Suprapubic skin (tissue), 4 donors: Measurements from ENCODE around the gene MED15. TPM values are rescaled to one million over a fixed set of nuclear protein-coding genes. Genes with fewer than 3 reads are reported as not detected.

Experiments
- DNase-seq, 2 donors: peaks; one replicate each; pipeline ENCODE4 v3.0.0-alpha.2; 2019; ENCODE audit warnings: low spot score in 2 of 2
- H3K27ac ChIP-seq: fragments of 200-600 bp; sonication (generic); one replicate; pipeline ENCODE4 v1.5.1; 2019
- H3K27me3 ChIP-seq: fragments of 200-600 bp; sonication (generic); one replicate; pipeline ENCODE4 v1.5.1; 2019
- H3K36me3 ChIP-seq: fragments of 200-600 bp; sonication (generic); one replicate; pipeline ENCODE4 v1.5.1; 2019
- H3K4me1 ChIP-seq: fragments of 200-600 bp; sonication (generic); one replicate; pipeline ENCODE4 v1.5.1; 2019
- H3K4me3 ChIP-seq: fragments of 200-600 bp; sonication (generic); one replicate; pipeline ENCODE4 v1.5.1; 2019; ENCODE audit warnings: mild to moderate bottlenecking
- H3K9me3 ChIP-seq: fragments of 200-600 bp; sonication (generic); one replicate; pipeline ENCODE4 v1.5.1; 2019
- CTCF ChIP-seq, 2 donors: fragments of 200-600 bp in 1 of 2; fragments of 450-650 bp in 1 of 2; sonication (generic) in 1 of 2; IDR thresholded peaks; one replicate each; pipeline ENCODE4 v1.5.1; 2016 to 2019; ENCODE audit warnings: antibody characterized with exemption in 2 of 2, mild to moderate bottlenecking in 1 of 2, moderate library complexity in 1 of 2
- EP300 ChIP-seq: sonication (generic); formaldehyde crosslinking; IDR thresholded peaks from one replicate; pipeline ENCODE4 v1.6.1; 2017; ENCODE audit warnings: antibody characterized with exemption
- POLR2A ChIP-seq, 2 donors: fragments of 450-650 bp; IDR thresholded peaks; one replicate each; pipeline ENCODE4 v1.6.1; 2017; ENCODE audit warnings: antibody characterized with exemption in 2 of 2, mild to moderate bottlenecking in 2 of 2, moderate library complexity in 2 of 2
- POLR2AphosphoS5 ChIP-seq, 3 donors: sonication (generic); formaldehyde crosslinking; IDR thresholded peaks; one replicate each; pipeline ENCODE4 v1.6.1; 2017; ENCODE audit warnings: antibody characterized with exemption in 3 of 3
- WGBS: methylation state at CpG from one replicate; pipeline ENCODE4 v1.1.5; 2018; 5-methylcytosine and 5-hydroxymethylcytosine counted together
- total RNA-seq, 4 donors: library from RNA; depleted of rRNA; stranded (reverse); fragments of >200 nt; gene quantifications; one replicate each; pipeline ENCODE4 v1.1.0, GENCODE V29; 2016

The MED15 gene
- total RNA-seq, 4 donors from 2014 or later = 59.8 to 163 (median 70.8) TPM

DNA sequence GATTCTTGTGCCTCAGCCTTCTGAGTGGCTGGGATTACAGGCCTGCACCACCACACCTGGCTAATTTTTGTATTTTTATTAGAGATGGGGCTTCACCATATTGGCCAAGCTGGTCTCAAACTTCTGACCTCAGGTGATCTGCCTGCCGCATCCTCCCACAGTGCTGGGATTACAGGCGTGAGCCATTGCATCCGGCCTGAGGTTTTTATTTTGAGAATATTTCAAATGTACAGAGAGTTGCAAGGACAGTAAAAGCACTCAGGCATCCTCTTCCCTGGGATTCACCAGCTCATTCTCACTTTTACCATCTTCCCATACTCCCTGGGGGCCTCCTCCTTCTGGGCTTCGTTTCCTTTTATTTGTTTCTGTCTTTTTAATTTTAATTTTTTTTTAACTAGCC is 12.1 kb downstream of the MED15 start:
- no peak for DNase-seq
- Histone ChIP-seq H3K4me1 (peaks cover 52% of the 10 kb centered on the region), H3K27me3 (no peaks in the 10 kb centered on the region), H3K36me3 (peaks cover 23% of the 10 kb centered on the region), H3K4me3 (no peak overlapping the region), H3K27ac (no peak overlapping the region), H3K9me3 (no peaks in the 10 kb centered on the region)
- 71% methylated on average over 4 of the region's 4 CpGs for WGBS
- TF ChIP-seq POLR2AphosphoS5 (IDR thresholded peaks at IDR 0.05) (no peak), CTCF (IDR thresholded peaks at IDR 0.05) (no peak), EP300 (no peak), POLR2A (IDR thresholded peaks at IDR 0.05) (no peak)

- Histone ChIP-seq H3K4me1 (peaks cover 46% of the 10 kb centered on the region), H3K9me3 (no peaks in the 10 kb centered on the region), H3K27ac (no peak overlapping the region), H3K27me3 (no peaks in the 10 kb centered on the region), H3K36me3 (peaks cover 23% of the 10 kb centered on the region), H3K4me3 (no peak overlapping the region)
- DNase-seq = no peak
- 65% methylated on average over 7 of the region's 7 CpGs for WGBS
- TF ChIP-seq POLR2A (IDR thresholded peaks at IDR 0.05) (no peak), CTCF (IDR thresholded peaks at IDR 0.05) (no peak), EP300 (no peak), POLR2AphosphoS5 (IDR thresholded peaks at IDR 0.05) (no peak)
These were observed 12.7 kb downstream of the MED15 start for GRCh38 chr22:20520093-20520511.

DNA sequence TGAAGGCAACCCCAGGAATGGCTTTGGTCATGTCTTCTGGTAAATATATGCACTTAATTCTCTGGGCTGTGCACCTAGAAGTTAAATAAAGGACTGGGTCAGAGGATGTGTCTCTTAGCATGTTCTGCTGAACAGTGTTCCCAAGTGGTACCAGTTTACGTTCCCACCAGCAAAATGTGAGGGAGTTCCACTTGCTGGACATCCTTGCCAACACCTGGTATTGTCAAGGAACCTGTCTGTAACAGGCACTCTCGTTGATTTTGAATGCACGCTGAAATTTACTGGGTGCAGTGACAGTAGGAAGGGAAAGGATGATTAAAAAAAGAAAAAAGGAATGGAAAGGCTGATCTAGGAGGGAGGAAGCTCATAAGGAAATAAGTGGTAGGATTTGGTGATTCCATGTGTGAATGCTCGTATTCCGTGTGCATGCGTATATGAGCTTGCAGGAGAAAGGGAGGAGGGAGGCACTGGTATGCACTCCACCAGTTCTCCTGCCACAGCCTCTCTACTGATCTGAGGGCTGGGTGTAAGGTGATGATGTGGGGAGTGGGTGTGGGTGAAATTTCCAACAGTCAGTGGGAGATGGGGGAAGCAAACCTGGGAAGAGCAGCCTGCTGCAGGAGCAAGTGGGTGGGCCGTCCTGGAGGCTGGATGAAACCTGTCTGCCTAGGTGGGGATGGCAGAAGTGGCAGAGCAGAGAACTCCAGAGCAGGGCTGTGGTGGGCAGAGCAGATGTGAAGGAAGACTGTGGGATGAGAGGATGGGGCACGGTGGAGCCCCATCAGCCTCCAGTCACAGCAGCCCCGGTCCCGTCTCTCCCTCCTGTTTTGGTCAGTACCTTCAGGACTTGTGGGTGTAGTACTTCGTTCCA is 15.0 kb downstream of the MED15 start:
- DNase-seq = no peak
- no peak for TF ChIP-seq POLR2AphosphoS5 (IDR thresholded peaks at IDR 0.05)
- no peak for TF ChIP-seq POLR2A (IDR thresholded peaks at IDR 0.05)
- TF ChIP-seq CTCF (IDR thresholded peaks at IDR 0.05) = no peak
- TF ChIP-seq EP300 = no peak
- no peak overlapping the region for H3K4me3 ChIP-seq
- no peak overlapping the region for H3K27ac ChIP-seq
- H3K9me3 ChIP-seq = no peaks in the 10 kb centered on the region
- H3K4me1 ChIP-seq = peaks cover 41% of the 10 kb centered on the region
- H3K27me3 ChIP-seq = no peaks in the 10 kb centered on the region
- peaks cover 24% of the 10 kb centered on the region for H3K36me3 ChIP-seq
- WGBS = 74% methylated on average over 11 of the region's 11 CpGs

DNA sequence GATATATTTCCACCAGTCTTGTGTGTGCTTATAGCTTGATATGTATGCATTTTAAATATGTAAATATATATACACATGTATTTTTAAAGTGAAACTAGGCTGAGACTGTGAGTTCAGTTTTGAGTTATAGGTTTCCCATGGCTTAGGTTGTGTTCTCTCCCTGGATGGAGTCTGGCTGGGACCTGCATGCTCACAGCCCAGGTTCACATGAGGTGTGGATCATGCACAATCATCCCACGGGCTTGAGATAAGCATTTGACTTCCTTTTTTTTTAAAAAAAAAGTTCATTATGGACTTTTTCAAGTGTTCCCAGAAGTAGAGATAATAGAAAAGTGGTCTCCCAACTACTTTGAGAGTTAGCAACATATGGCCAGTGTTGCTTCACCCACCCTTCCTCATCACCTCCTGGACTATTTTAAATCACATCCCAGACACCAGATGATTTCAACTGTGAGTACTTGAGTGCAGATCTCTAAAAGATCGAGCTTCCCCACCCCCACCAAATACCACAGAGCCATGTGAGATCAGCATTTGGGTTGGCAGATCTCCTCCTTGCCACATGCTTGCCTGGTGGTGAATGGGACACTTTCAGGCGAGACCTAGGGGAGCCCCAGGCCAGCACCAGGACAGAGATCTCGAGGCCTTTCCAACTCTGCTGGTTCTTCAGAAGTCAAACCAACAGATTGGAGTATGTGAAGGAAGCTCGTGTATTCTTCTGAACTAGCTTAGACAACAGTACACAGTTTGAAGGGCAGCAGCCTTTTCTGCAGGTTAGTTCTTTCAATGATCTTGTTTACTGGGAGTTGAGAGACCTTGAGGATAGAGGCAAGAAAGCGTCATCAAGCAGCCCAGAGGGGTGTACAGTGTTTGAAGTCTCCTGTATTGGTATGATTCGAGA is 15.9 kb downstream of the MED15 start:
- H3K27me3 ChIP-seq = no peaks in the 10 kb centered on the region
- no peak for DNase-seq
- TF ChIP-seq POLR2AphosphoS5 (IDR thresholded peaks at IDR 0.05) (no peak), CTCF (IDR thresholded peaks at IDR 0.05) (no peak)
- H3K4me1 ChIP-seq = peaks cover 33% of the 10 kb centered on the region
- 49% methylated on average over 7 of the region's 7 CpGs for WGBS
- H3K36me3 ChIP-seq = peaks cover 32% of the 10 kb centered on the region
- H3K27ac ChIP-seq = no peak overlapping the region
- no peak overlapping the region for H3K4me3 ChIP-seq
- H3K9me3 ChIP-seq = no peaks in the 10 kb centered on the region

DNA sequence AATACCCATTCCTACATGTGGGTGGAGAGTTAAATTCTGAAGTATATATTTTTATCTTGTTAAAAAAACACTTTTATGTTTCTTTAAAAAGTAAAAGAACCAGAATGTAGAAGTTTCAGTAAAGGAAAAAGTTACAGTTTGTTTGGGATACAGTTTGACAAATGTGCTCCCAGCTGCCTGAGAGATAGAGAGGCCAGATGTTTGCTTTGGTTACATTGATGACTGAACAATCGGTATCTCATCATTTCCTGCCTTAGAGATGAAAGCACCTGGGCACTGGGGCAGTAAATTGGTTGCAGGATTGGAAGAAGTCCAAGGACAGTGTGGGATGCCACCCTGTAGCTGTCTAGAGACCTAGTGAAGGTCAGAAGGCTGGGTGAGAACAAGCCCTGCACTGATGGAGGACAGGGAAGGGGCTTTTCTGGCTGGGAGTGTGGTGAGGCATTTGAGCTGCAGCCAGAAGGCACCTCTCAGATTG is 16.6 kb downstream of the MED15 start:
- WGBS = 0% methylated on average over 1 of the region's 1 CpG
- TF ChIP-seq CTCF (IDR thresholded peaks at IDR 0.05) (no peak), POLR2AphosphoS5 (IDR thresholded peaks at IDR 0.05) (no peak), POLR2A (IDR thresholded peaks at IDR 0.05) (no peak), EP300 (no peak)
- Histone ChIP-seq H3K36me3 (peaks cover 33% of the 10 kb centered on the region), H3K4me3 (no peak overlapping the region), H3K27me3 (no peaks in the 10 kb centered on the region), H3K4me1 (peaks cover 33% of the 10 kb centered on the region), H3K27ac (no peak overlapping the region), H3K9me3 (no peaks in the 10 kb centered on the region)
- no peak for DNase-seq
